SK-N-DZ (cell line): Measurements from ENCODE around the gene PCBD2. TPM values are rescaled to one million over a fixed set of nuclear protein-coding genes. Genes with fewer than 3 reads are reported as not detected.
"Not testable (repeated sequence)": the region's sequence is repeated elsewhere in the genome, so short reads cannot be mapped to it uniquely, and the experiment has no call there.

Source experiments
- DNase-seq: peaks from one replicate; pipeline ENCODE4 v3.0.0-alpha.2; 2015; ENCODE audit warnings: low spot score
- polyA plus RNA-seq, 2 experiments: library from polyadenylated mRNA; depleted of rRNA; stranded (reverse); fragments of >200 nt; gene quantifications; 2 replicates each; pipeline ENCODE4 v1.2.3, GENCODE V29; 2014

PCBD2 gene
- 18.8 and 20.8 TPM in 2 replicates for polyA plus RNA-seq (2014; cell fraction: cytosol; rRNA removed)
- 5.3 and 8.4 TPM in 2 replicates for polyA plus RNA-seq (2014; cell fraction: nucleus; rRNA removed)

- peak; percentile 88 for DNase-seq
These were observed at the start of gene PCBD2 for GRCh38 chr5:134904610-134905245. Gene PCBD2, plus strand, starts transcription at chr5:134905131. Its CDS starts 9 bp downstream, at chr5:134905140.

- not testable (repeated sequence) for DNase-seq
These were observed 48.5 kb upstream of the PCBD2 start for GRCh38 chr5:134856465-134856864.

- no peak for DNase-seq
These were observed 47.5 kb upstream of the PCBD2 start for GRCh38 chr5:134857401-134857800.

- DNase-seq, result no peak
These were observed 40.2 kb upstream of the PCBD2 start for GRCh38 chr5:134864707-134865106.

GRCh38 chr5:134873494-134873893 lies 31.4 kb upstream of the PCBD2 start:
- DNase-seq, result peak; percentile 78

GRCh38 chr5:134873987-134874830 lies 30.7 kb upstream of the PCBD2 start, which contains the start of gene TXNDC15:
Gene TXNDC15, plus strand, starts transcription at chr5:134874371. Its CDS starts 57 bp downstream, at chr5:134874428.
- DNase-seq, result peak; percentile 87

- DNase-seq, result peak; percentile 79
These were observed 29.9 kb upstream of the PCBD2 start for GRCh38 chr5:134874831-134875655.

GRCh38 chr5:134877159-134877558 lies 27.8 kb upstream of the PCBD2 start:
- no peak for DNase-seq

- no peak for DNase-seq
These were observed 26.5 kb upstream of the PCBD2 start for GRCh38 chr5:134878403-134878802.

GRCh38 chr5:134879456-134879855 lies 25.5 kb upstream of the PCBD2 start:
- DNase-seq, result no peak

- not testable (repeated sequence) for DNase-seq
These were observed 24.0 kb upstream of the PCBD2 start for GRCh38 chr5:134880937-134881336.

GRCh38 chr5:134881711-134882110 lies 23.2 kb upstream of the PCBD2 start:
- not testable (repeated sequence) for DNase-seq

- no peak for DNase-seq
These were observed 17.3 kb upstream of the PCBD2 start for GRCh38 chr5:134887593-134888159.

GRCh38 chr5:134889335-134889734 lies 15.6 kb upstream of the PCBD2 start:
- DNase-seq, result no peak

- DNase-seq, result no peak
These were observed 13.5 kb upstream of the PCBD2 start for GRCh38 chr5:134891473-134891872.

GRCh38 chr5:134892282-134892681 lies 12.6 kb upstream of the PCBD2 start:
- no peak for DNase-seq

GRCh38 chr5:134892926-134893325 lies 12.0 kb upstream of the PCBD2 start:
- DNase-seq, result no peak

- no peak for DNase-seq
These were observed 11.0 kb upstream of the PCBD2 start for GRCh38 chr5:134893748-134894505.

GRCh38 chr5:134902071-134902801 lies 2.7 kb upstream of the PCBD2 start:
- no peak for DNase-seq
